Omental fat pad (tissue), 4 donors: ENCODE results near the gene COG3. TPM values are rescaled to one million over a fixed set of nuclear protein-coding genes. Genes with fewer than 3 reads are reported as not detected.

Experiments
- ATAC-seq: fragments of 150-250 bp; one replicate; pipeline ENCODE4 v1.9.1; 2016; ENCODE audit warnings: mild to moderate bottlenecking, moderate library complexity; ENCODE audit not compliant: low FRiP score
- DNase-seq: peaks from one replicate; pipeline ENCODE4 v3.0.0-alpha.2; 2019; ENCODE audit warnings: low spot score
- total RNA-seq, 4 donors: library from RNA; depleted of rRNA; stranded (reverse); fragments of >200 nt; gene quantifications; one replicate each; pipeline ENCODE4 v1.1.0, GENCODE V29; 2016
- TF ChIP-seq, protein P1 (sequence below), 3 donors: fragments of 450-650 bp; IDR thresholded peaks; one replicate each; pipeline ENCODE4 v1.5.1; 2016 to 2017; ENCODE audit warnings: antibody characterized with exemption in 3 of 3, mild to moderate bottlenecking in 3 of 3, moderate library complexity in 2 of 3

The COG3 gene
- total RNA-seq, 4 donors from 2014 or later = 23.3 to 34.7 (median 29.8) TPM

- ATAC-seq (no peak), DNase-seq (no peak)
- TF ChIP-seq, protein P1, sequence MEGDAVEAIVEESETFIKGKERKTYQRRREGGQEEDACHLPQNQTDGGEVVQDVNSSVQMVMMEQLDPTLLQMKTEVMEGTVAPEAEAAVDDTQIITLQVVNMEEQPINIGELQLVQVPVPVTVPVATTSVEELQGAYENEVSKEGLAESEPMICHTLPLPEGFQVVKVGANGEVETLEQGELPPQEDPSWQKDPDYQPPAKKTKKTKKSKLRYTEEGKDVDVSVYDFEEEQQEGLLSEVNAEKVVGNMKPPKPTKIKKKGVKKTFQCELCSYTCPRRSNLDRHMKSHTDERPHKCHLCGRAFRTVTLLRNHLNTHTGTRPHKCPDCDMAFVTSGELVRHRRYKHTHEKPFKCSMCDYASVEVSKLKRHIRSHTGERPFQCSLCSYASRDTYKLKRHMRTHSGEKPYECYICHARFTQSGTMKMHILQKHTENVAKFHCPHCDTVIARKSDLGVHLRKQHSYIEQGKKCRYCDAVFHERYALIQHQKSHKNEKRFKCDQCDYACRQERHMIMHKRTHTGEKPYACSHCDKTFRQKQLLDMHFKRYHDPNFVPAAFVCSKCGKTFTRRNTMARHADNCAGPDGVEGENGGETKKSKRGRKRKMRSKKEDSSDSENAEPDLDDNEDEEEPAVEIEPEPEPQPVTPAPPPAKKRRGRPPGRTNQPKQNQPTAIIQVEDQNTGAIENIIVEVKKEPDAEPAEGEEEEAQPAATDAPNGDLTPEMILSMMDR (IDR thresholded peaks at IDR 0.05) = no peak
Observed at GRCh38 chr13:45521297-45521696, 56.6 kb downstream of the COG3 start.

DNA sequence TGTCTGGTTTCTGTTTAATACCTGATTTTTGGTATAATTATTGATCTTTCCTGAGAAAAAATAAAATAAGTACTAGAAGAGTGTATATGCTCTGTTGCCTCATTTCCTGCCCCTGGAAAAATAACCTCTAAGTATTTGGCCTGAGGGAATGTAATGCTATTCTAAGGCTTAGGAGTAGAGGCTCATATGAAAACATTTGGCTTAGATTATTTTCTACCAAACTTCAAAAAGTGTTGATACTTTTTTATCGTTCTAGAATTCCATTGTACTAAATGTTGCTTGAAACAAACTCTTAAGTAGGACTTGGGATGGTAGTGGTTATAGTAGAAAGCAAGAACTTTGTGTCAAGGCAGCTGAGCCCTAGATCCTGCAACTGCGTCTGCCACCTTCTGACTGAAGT lies 57.8 kb downstream of the COG3 start:
- TF ChIP-seq, protein P1 (IDR thresholded peaks at IDR 0.05) = no peak
- DNase-seq = no peak
- no peak for ATAC-seq

DNA sequence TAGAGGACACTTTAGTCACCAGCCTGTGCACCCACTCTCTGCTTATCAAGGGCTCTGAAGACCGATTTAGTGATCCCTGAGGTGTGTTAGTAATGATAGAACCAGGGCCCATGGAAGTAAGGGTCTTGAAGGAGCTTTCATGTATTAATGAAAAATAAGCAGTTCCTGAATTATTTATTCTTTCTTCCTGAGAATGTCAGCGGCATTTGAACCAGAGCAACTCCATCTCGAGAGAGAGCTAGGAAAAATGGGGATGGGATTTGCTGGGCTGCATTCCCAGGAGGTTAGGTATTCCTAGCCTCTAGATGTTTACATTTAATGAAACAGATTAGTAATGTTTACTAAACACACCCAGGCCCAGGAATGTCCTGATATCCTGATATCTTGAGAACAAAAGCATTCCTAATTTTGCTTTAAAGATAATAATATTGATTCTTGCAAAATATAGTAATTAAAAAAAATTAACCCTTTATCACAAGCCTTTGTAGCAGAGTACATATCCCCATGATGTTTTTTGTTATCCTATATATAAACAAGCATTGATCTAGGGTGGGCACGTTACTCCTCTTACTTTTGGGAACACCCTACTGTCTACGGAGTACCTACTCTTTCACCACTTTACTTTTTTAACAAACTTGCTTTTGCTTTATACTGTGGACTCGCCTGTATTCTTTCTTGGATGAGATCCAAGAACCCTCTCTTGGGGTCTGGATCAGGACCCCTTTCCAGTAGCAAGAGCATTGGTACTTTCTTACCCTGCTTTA lies 63.1 kb downstream of the COG3 start:
- TF ChIP-seq, protein P1 (IDR thresholded peaks at IDR 0.05) = no peak
- no peak for ATAC-seq
- DNase-seq = no peak

DNA sequence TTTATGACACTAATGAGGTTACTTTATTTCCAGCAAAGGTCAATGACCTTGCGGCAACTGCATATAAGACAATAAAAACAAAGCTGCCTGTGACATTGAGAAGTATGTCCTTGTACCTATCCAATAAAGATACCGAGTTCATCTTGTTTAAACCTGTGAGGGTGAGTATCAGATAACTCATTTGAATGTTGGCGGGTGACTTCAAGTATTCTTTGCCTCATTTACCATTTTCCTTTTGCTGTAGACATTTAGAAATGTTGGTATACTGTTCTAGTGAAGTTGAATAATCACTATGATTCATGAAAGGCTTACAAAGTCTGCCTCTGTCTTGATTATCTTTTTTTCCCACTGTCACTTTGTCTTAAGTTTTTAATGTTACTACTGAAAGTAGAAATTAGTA lies 65.0 kb downstream of the COG3 start:
- DNase-seq (no peak), ATAC-seq (no peak)
- TF ChIP-seq, protein P1 (IDR thresholded peaks at IDR 0.05) = no peak

GRCh38 chr13:45534604-45535003 lies 69.9 kb downstream of the COG3 start:
- TF ChIP-seq, protein P1 (IDR thresholded peaks at IDR 0.05) = no peak
- DNase-seq (no peak), ATAC-seq (no peak)

DNA sequence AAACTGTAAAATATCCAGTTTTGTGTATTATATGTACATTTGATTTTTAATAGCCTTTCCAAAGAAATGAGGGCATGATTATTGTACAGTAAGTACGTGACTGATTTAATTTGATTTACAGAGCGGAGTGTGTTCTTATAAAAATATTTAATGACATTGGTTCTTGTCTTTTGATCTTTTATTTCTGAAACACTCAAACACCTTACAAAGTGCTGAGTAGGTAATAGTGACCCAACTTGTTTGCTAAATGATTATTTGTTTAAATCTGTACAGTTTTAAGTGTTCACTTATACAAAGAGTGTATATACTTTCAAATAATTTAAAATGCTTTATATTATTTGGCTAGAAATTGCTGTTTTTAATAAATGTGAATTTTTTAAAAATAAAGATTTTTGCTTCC lies 71.5 kb downstream of the COG3 start:
- TF ChIP-seq, protein P1 (IDR thresholded peaks at IDR 0.05) = no peak
- DNase-seq = no peak
- no peak for ATAC-seq

DNA sequence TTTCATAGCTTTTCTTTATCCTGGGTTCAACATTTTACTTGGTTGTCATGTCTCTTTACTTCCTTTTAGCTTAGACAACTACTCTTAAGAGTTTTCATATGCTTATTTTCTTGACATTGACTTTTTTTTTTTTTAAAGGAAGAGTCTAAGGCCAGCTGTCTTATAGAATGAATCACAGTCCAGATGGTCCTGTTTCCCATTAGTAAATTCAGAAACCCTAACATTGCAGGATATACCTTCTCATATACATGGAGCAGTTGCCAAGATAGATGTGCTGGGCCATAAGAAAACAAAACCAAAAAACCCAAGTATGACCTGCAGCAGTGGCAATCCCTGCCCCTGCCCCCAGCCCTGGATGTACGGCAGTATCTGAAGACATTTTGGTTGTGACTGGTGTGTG lies 72.8 kb downstream of the COG3 start:
- TF ChIP-seq, protein P1 (IDR thresholded peaks at IDR 0.05) = no peak
- ATAC-seq (no peak), DNase-seq (no peak)
